H9 (cell line): Measurements from ENCODE around the gene FOXF2. TPM values are rescaled to one million over a fixed set of nuclear protein-coding genes. Genes with fewer than 3 reads are reported as not detected.

Experiments used
- DNase-seq: peaks from one replicate; pipeline ENCODE4 v3.0.0-alpha.2; 2017
- H2AFZ ChIP-seq: one replicate; pipeline ENCODE4 v1.6.1; 2013; ENCODE audit warnings: mild to moderate bottlenecking, low read length, control low read depth, moderate library complexity
- H2AK5ac ChIP-seq: 2 replicates; pipeline ENCODE4 v1.6.1; 2013; ENCODE audit warnings: low read length, control low read depth, mixed read lengths; ENCODE audit not compliant: insufficient read length
- H2BK120ac ChIP-seq: one replicate; pipeline ENCODE4 v1.6.1; 2013; ENCODE audit warnings: low read depth, mild to moderate bottlenecking, low read length, control low read depth, inconsistent platforms; ENCODE audit not compliant: poor library complexity, severe bottlenecking
- H2BK12ac ChIP-seq: 2 replicates; pipeline ENCODE4 v1.6.1; 2013; ENCODE audit warnings: low read length, control low read depth, mixed read lengths, low read depth; ENCODE audit not compliant: insufficient read length
- H2BK15ac ChIP-seq: 2 replicates; pipeline ENCODE4 v1.6.1; 2013; ENCODE audit warnings: low read depth, low read length, control low read depth
- H2BK20ac ChIP-seq: one replicate; pipeline ENCODE4 v1.6.1; 2013; ENCODE audit warnings: low read depth, mild to moderate bottlenecking, low read length, control low read depth, inconsistent platforms; ENCODE audit not compliant: poor library complexity, severe bottlenecking
- H2BK5ac ChIP-seq: 2 replicates; pipeline ENCODE4 v1.6.1; 2013; ENCODE audit warnings: low read length, control low read depth, mixed read lengths; ENCODE audit not compliant: insufficient read length
- H3K14ac ChIP-seq: 2 replicates; pipeline ENCODE4 v1.6.1; 2013; ENCODE audit warnings: low read length, control low read depth; ENCODE audit not compliant: insufficient read depth
- H3K18ac ChIP-seq: 2 replicates; pipeline ENCODE4 v1.6.1; 2013; ENCODE audit warnings: low read depth, mild to moderate bottlenecking, mixed read lengths, low read length, control low read depth; ENCODE audit not compliant: insufficient read length
- H3K23ac ChIP-seq: 2 replicates; pipeline ENCODE4 v1.6.1; 2013; ENCODE audit warnings: low read length, control low read depth, mixed read lengths, low read depth; ENCODE audit not compliant: insufficient read length
- H3K23me2 ChIP-seq: 2 replicates; pipeline ENCODE4 v1.6.1; 2013; ENCODE audit warnings: low read depth, mild to moderate bottlenecking, mixed read lengths, low read length, control low read depth; ENCODE audit not compliant: insufficient read length, poor library complexity, severe bottlenecking
- H3K27ac ChIP-seq: 2 replicates; pipeline ENCODE4 v1.5.1; 2013; ENCODE audit warnings: low read length, control low read depth, mixed read lengths, low read depth; ENCODE audit not compliant: insufficient read length
- H3K27me3 ChIP-seq: 2 replicates; pipeline ENCODE4 v1.6.1; 2013; ENCODE audit warnings: low read length, control low read depth, inconsistent platforms; ENCODE audit not compliant: insufficient read depth
- H3K4ac ChIP-seq: 2 replicates; pipeline ENCODE4 v1.6.1; 2013; ENCODE audit warnings: low read depth, mild to moderate bottlenecking, control low read depth, inconsistent platforms, low read length, moderate library complexity
- H3K4me1 ChIP-seq: 2 replicates; pipeline ENCODE4 v1.6.1; 2013; ENCODE audit warnings: low read length, control low read depth, inconsistent platforms; ENCODE audit not compliant: insufficient read depth
- H3K4me2 ChIP-seq: 2 replicates; pipeline ENCODE4 v1.6.1; 2013; ENCODE audit warnings: low read length, control low read depth, mixed read lengths; ENCODE audit not compliant: insufficient read length, insufficient read depth
- H3K56ac ChIP-seq: 2 replicates; pipeline ENCODE4 v1.6.1; 2013; ENCODE audit warnings: low read depth, mild to moderate bottlenecking, mixed read lengths, low read length, control low read depth; ENCODE audit not compliant: insufficient read length
- H3K79me1 ChIP-seq: 2 replicates; pipeline ENCODE4 v1.6.1; 2013; ENCODE audit warnings: low read depth, mild to moderate bottlenecking, moderate library complexity, low read length, control low read depth, inconsistent platforms; ENCODE audit not compliant: insufficient read depth, poor library complexity, severe bottlenecking
- H3K79me2 ChIP-seq: 2 replicates; pipeline ENCODE4 v1.6.1; 2013; ENCODE audit warnings: low read length, control low read depth, inconsistent platforms; ENCODE audit not compliant: insufficient read depth
- H3K9ac ChIP-seq: 2 replicates; pipeline ENCODE4 v1.6.1; 2013; ENCODE audit warnings: low read length, control low read depth, mixed read lengths; ENCODE audit not compliant: insufficient read length; ENCODE audit errors: extremely low read depth
- H3K9me3 ChIP-seq: one replicate; pipeline ENCODE4 v1.6.1; 2013; ENCODE audit warnings: low read depth, low read length, inconsistent platforms; ENCODE audit not compliant: control insufficient read depth
- H3T11ph ChIP-seq: one replicate; pipeline ENCODE4 v1.6.1; 2013; ENCODE audit warnings: mild to moderate bottlenecking, low read length, control low read depth, inconsistent platforms
- H4K20me1 ChIP-seq: one replicate; pipeline ENCODE4 v1.6.1; 2013; ENCODE audit not compliant: control insufficient read depth, insufficient read length, insufficient read depth
- H4K5ac ChIP-seq: 2 replicates; pipeline ENCODE4 v1.6.1; 2013; ENCODE audit warnings: low read depth, mild to moderate bottlenecking, mixed read lengths, low read length, control low read depth; ENCODE audit not compliant: insufficient read length
- H4K8ac ChIP-seq: replicated peaks from 2 replicates; pipeline ENCODE4 v1.6.1; 2013; ENCODE audit warnings: low read length, control low read depth, mixed read lengths, low read depth; ENCODE audit not compliant: insufficient read length
- H4K91ac ChIP-seq: 2 replicates; pipeline ENCODE4 v1.6.1; 2013; ENCODE audit warnings: low read depth, mild to moderate bottlenecking, moderate library complexity, mixed read lengths, low read length, control low read depth; ENCODE audit not compliant: insufficient read length
- H3K27ac Mint-ChIP-seq, 3 experiments: 2 replicates in 2 of 3; 3 replicates in 1 of 3; pipeline ENCODE4 v1.8.0; 2020 to 2021; ENCODE audit warnings: mixed read lengths in 3 of 3, mild to moderate bottlenecking in 1 of 3, moderate library complexity in 1 of 3
- H3K27me3 Mint-ChIP-seq: 2 replicates; pipeline ENCODE4 v1.8.0; 2021; ENCODE audit warnings: low read depth, mild to moderate bottlenecking, moderate library complexity, mixed read lengths
- H3K36me3 Mint-ChIP-seq, 3 experiments: 2 replicates in 2 of 3; 3 replicates in 1 of 3; pipeline ENCODE4 v1.8.0; 2020 to 2021; ENCODE audit warnings: low read depth in 3 of 3, mixed read lengths in 3 of 3; ENCODE audit not compliant: insufficient read depth in 1 of 3
- H3K4me1 Mint-ChIP-seq, 2 experiments: 2 replicates each; pipeline ENCODE4 v1.8.0; 2020; ENCODE audit warnings: mixed read lengths in 2 of 2
- H3K4me3 Mint-ChIP-seq, 2 experiments: 2 replicates in 1 of 2; 3 replicates in 1 of 2; pipeline ENCODE4 v1.8.0; 2020 to 2021; ENCODE audit warnings: mild to moderate bottlenecking in 2 of 2, mixed read lengths in 2 of 2, moderate library complexity in 1 of 2
- H3K9me3 Mint-ChIP-seq, 2 experiments: 2 replicates in 1 of 2; 3 replicates in 1 of 2; pipeline ENCODE4 v1.8.0; 2020; ENCODE audit warnings: mild to moderate bottlenecking in 2 of 2, mixed read lengths in 2 of 2, moderate library complexity in 1 of 2
- WGBS: extraction: QIAGEN DNeasy Blood & Tissue Kit; methylation state at CpG from one replicate; pipeline ENCODE4 v1.1.7; 2013; ENCODE audit warnings: missing lambda C conversion rate, low lambda C conversion rate, mixed read lengths; ENCODE audit not compliant: insufficient read length; ENCODE audit errors: extremely low coverage; 5-methylcytosine and 5-hydroxymethylcytosine counted together
- total RNA-seq: library from RNA; stranded (reverse); gene quantifications from 2 replicates; pipeline ENCODE4 v1.2.1, GENCODE V29; 2021
- TF ChIP-seq, protein P1 (sequence below): fragments of 200-600 bp; sonication (generic); conservative IDR thresholded peaks from 3 replicates; pipeline ENCODE4 v1.8.0; 2021; ENCODE audit warnings: antibody characterized with exemption, mild to moderate bottlenecking

The FOXF2 gene
- total RNA-seq, 1 experiment from 2014 or later, result not detected

- no CpG with 5 or more reads among the region's 89 CpGs for WGBS
- no peaks in the 10 kb centered on the region for H3K79me1 ChIP-seq
- peaks cover 67% of the 10 kb centered on the region for H3K27me3 ChIP-seq
- TF ChIP-seq, protein P1, sequence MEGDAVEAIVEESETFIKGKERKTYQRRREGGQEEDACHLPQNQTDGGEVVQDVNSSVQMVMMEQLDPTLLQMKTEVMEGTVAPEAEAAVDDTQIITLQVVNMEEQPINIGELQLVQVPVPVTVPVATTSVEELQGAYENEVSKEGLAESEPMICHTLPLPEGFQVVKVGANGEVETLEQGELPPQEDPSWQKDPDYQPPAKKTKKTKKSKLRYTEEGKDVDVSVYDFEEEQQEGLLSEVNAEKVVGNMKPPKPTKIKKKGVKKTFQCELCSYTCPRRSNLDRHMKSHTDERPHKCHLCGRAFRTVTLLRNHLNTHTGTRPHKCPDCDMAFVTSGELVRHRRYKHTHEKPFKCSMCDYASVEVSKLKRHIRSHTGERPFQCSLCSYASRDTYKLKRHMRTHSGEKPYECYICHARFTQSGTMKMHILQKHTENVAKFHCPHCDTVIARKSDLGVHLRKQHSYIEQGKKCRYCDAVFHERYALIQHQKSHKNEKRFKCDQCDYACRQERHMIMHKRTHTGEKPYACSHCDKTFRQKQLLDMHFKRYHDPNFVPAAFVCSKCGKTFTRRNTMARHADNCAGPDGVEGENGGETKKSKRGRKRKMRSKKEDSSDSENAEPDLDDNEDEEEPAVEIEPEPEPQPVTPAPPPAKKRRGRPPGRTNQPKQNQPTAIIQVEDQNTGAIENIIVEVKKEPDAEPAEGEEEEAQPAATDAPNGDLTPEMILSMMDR, result no peak
- Mint-ChIP-seq H3K9me3 (peaks cover 0 to 5% of the 10 kb centered on the region in 2 experiments; a peak in 2 of 5 replicates), H3K36me3 (no peaks in the 10 kb centered on the region), H3K4me3 (peak overlapping the region; percentile 32 to 70; a peak in 4 of 5 replicates), H3K27me3 (peaks cover 97% of the 10 kb centered on the region), H3K4me1 (peaks cover 13 to 17% of the 10 kb centered on the region in 2 experiments), H3K27ac (no peak overlapping the region)
- H4K8ac ChIP-seq, result no peak overlapping the region
- H3K23me2 ChIP-seq, result peaks cover 6% of the 10 kb centered on the region
- no peaks in the 10 kb centered on the region for H3K9me3 ChIP-seq
- H3K18ac ChIP-seq, result no peak overlapping the region
- H4K20me1 ChIP-seq, result no peaks in the 10 kb centered on the region
- H3K27ac ChIP-seq, result no peak overlapping the region
- no peak overlapping the region for H3K9ac ChIP-seq
- H4K91ac ChIP-seq, result no peak overlapping the region
- no peak overlapping the region for H2AFZ ChIP-seq
- no peak overlapping the region for H2AK5ac ChIP-seq
- H2BK5ac ChIP-seq, result no peak overlapping the region
- H2BK15ac ChIP-seq, result no peak overlapping the region
- no peak overlapping the region for H3K23ac ChIP-seq
- no peak overlapping the region for H3K4ac ChIP-seq
- H2BK120ac ChIP-seq, result no peak overlapping the region
- H3K56ac ChIP-seq, result no peak overlapping the region
- no peak for DNase-seq
- H2BK20ac ChIP-seq, result no peak overlapping the region
- H3T11ph ChIP-seq, result no peak overlapping the region
- H4K5ac ChIP-seq, result no peak overlapping the region
- no peaks in the 10 kb centered on the region for H3K79me2 ChIP-seq
- no peaks in the 10 kb centered on the region for H3K4me1 ChIP-seq
- H2BK12ac ChIP-seq, result no peak overlapping the region
- no peak overlapping the region for H3K14ac ChIP-seq
- H3K4me2 ChIP-seq, result peak overlapping the region; percentile 23
These were observed 11.0 kb upstream of the FOXF2 start for GRCh38 chr6:1378065-1379016.
